OCI-LY1 (cell line): ENCODE results near the gene GOLIM4.
"Not testable (repeated sequence)": the region's sequence is repeated elsewhere in the genome, so short reads cannot be mapped to it uniquely, and the experiment has no call there.

Experiments used
- H2AFZ ChIP-seq: fragments of 200-600 bp; sonication (generic), shearing (Covaris generic); 2 replicates; pipeline ENCODE4 v1.6.0; 2014; ENCODE audit warnings: antibody characterized with exemption, mild to moderate bottlenecking, low read length
- H3F3A ChIP-seq: fragments of 200-600 bp; sonication (generic), shearing (Covaris generic); 2 replicates; pipeline ENCODE4 v1.6.0; 2014; ENCODE audit warnings: mild to moderate bottlenecking, antibody characterized with exemption, low read length, moderate library complexity; ENCODE audit not compliant: insufficient read depth
- H3K27ac ChIP-seq: fragments of 200-600 bp; sonication (generic); 2 replicates; pipeline ENCODE4 v1.5.1; 2014; ENCODE audit warnings: low read length, mixed run types, mild to moderate bottlenecking, low read depth; ENCODE audit not compliant: poor library complexity, severe bottlenecking
- H3K27me3 ChIP-seq: fragments of 200-600 bp; sonication (generic); 2 replicates; pipeline ENCODE4 v1.6.0; 2014; ENCODE audit warnings: antibody characterized with exemption, mild to moderate bottlenecking, low read length, moderate library complexity; ENCODE audit not compliant: insufficient read depth
- H3K36me3 ChIP-seq: fragments of 200-600 bp; sonication (generic); 2 replicates; pipeline ENCODE4 v1.6.1; 2014; ENCODE audit warnings: mild to moderate bottlenecking, antibody characterized with exemption, low read length, moderate library complexity, mixed read lengths; ENCODE audit not compliant: insufficient read depth
- H3K4me1 ChIP-seq: fragments of 200-600 bp; sonication (generic); 2 replicates; pipeline ENCODE4 v1.5.1; 2014; ENCODE audit warnings: mild to moderate bottlenecking, low read length, moderate library complexity; ENCODE audit not compliant: insufficient read depth, severe bottlenecking
- H3K4me2 ChIP-seq: fragments of 200-600 bp; sonication (generic), shearing (Covaris generic); 2 replicates; pipeline ENCODE4 v1.6.1; 2014; ENCODE audit warnings: low read length
- H3K4me3 ChIP-seq: fragments of 200-600 bp; sonication (generic); 2 replicates; pipeline ENCODE4 v1.5.1; 2014; ENCODE audit warnings: low read length, low read depth, mild to moderate bottlenecking, mixed read lengths; ENCODE audit not compliant: poor library complexity, severe bottlenecking
- H3K79me2 ChIP-seq: fragments of 200-600 bp; shearing (Covaris generic); 2 replicates; pipeline ENCODE4 v1.6.1; 2016; ENCODE audit warnings: mixed run types, low read length, mixed read lengths; ENCODE audit not compliant: insufficient read depth
- H3K9ac ChIP-seq: fragments of 200-600 bp; sonication (generic), shearing (Covaris generic); 2 replicates; pipeline ENCODE4 v1.6.1; 2014; ENCODE audit warnings: mild to moderate bottlenecking, low read length, mixed read lengths
- H3K9me2 ChIP-seq: fragments of 200-600 bp; sonication (generic), shearing (Covaris generic); 2 replicates; pipeline ENCODE4 v1.6.1; 2014; ENCODE audit warnings: low read depth, mild to moderate bottlenecking, low read length, mixed read lengths
- H3K9me3 ChIP-seq: fragments of 200-600 bp; shearing (Covaris generic); 2 replicates; pipeline ENCODE4 v1.6.1; 2014; ENCODE audit warnings: low read length, mixed read lengths
- H4K20me1 ChIP-seq: fragments of 200-600 bp; sonication (generic), shearing (Covaris generic); 2 replicates; pipeline ENCODE4 v1.6.0; 2016; ENCODE audit warnings: mild to moderate bottlenecking, low read length; ENCODE audit not compliant: insufficient read depth
- CTCF ChIP-seq: fragments of 200-600 bp; sonication (generic), shearing (Covaris generic); IDR thresholded peaks from 2 replicates; pipeline ENCODE4 v1.5.1; 2017; ENCODE audit warnings: mild to moderate bottlenecking, antibody characterized with exemption, low read length, moderate library complexity, mixed read lengths
- EZH2 ChIP-seq: fragments of 200-600 bp; sonication (generic), shearing (Covaris generic); IDR thresholded peaks from 2 replicates; pipeline ENCODE4 v1.8.0; 2017; ENCODE audit warnings: borderline replicate concordance, mixed run types, mild to moderate bottlenecking, antibody characterized with exemption, low read length, moderate library complexity, mixed read lengths

GOLIM4 gene

GRCh38 chr3:168025076-168025475, 70.6 kb downstream of the GOLIM4 start:
- H2AFZ ChIP-seq = no peak overlapping the region
- no peaks in the 10 kb centered on the region for H3K79me2 ChIP-seq
- H3K4me1 ChIP-seq = no peaks in the 10 kb centered on the region
- no peaks in the 10 kb centered on the region for H3F3A ChIP-seq
- no peaks in the 10 kb centered on the region for H3K9me3 ChIP-seq
- no peak overlapping the region for H3K9ac ChIP-seq
- H3K27me3 ChIP-seq = no peaks in the 10 kb centered on the region
- H3K4me3 ChIP-seq = no peak overlapping the region
- TF ChIP-seq EZH2 (no peak), CTCF (no peak)
- peaks cover 81% of the 10 kb centered on the region for H3K36me3 ChIP-seq
- H3K4me2 ChIP-seq = no peak overlapping the region
- H3K9me2 ChIP-seq = no peaks in the 10 kb centered on the region
- H4K20me1 ChIP-seq = no peaks in the 10 kb centered on the region
- H3K27ac ChIP-seq = no peak overlapping the region

- Histone ChIP-seq H3K79me2 (no peaks in the 10 kb centered on the region), H3F3A (no peaks in the 10 kb centered on the region), H3K4me3 (no peak overlapping the region), H2AFZ (no peak overlapping the region), H3K9me3 (no peaks in the 10 kb centered on the region), H3K4me1 (no peaks in the 10 kb centered on the region), H3K27ac (no peak overlapping the region), H3K4me2 (no peak overlapping the region), H3K36me3 (peaks cover 81% of the 10 kb centered on the region), H3K27me3 (no peaks in the 10 kb centered on the region), H3K9me2 (no peaks in the 10 kb centered on the region), H3K9ac (no peak overlapping the region), H4K20me1 (no peaks in the 10 kb centered on the region)
- TF ChIP-seq EZH2 (no peak), CTCF (no peak)
Measured at GRCh38 chr3:168024537-168024941, 71.2 kb downstream of the GOLIM4 start.

GRCh38 chr3:168021737-168022450, 73.8 kb downstream of the GOLIM4 start:
- Histone ChIP-seq H3K36me3 (peaks cover 67% of the 10 kb centered on the region), H3K4me3 (no peak overlapping the region), H3F3A (no peaks in the 10 kb centered on the region), H3K4me2 (no peak overlapping the region), H3K79me2 (no peaks in the 10 kb centered on the region), H3K27me3 (no peaks in the 10 kb centered on the region), H3K27ac (no peak overlapping the region), H3K9me2 (no peaks in the 10 kb centered on the region), H3K9me3 (no peaks in the 10 kb centered on the region), H2AFZ (no peak overlapping the region), H3K9ac (no peak overlapping the region), H4K20me1 (no peaks in the 10 kb centered on the region), H3K4me1 (no peaks in the 10 kb centered on the region)
- TF ChIP-seq EZH2 (no peak), CTCF (no peak)

- H3F3A ChIP-seq, H3K4me3 ChIP-seq, H3K9me2 ChIP-seq, H4K20me1 ChIP-seq, H3K79me2 ChIP-seq, H3K27ac ChIP-seq, H3K9me3 ChIP-seq, H3K4me2 ChIP-seq, H3K4me1 ChIP-seq, H2AFZ ChIP-seq, H3K27me3 ChIP-seq, H3K9ac ChIP-seq: not testable (repeated sequence)
- H3K36me3 ChIP-seq = peaks cover 11% of the 10 kb centered on the region
Measured at GRCh38 chr3:168011280-168011679, 84.4 kb downstream of the GOLIM4 start.
